Measurements from ENCODE around the gene RGCC.
"Not testable (repeated sequence)": the region's sequence is repeated elsewhere in the genome, so short reads cannot be mapped to it uniquely, and the experiment has no call there.

The RGCC gene, protein sequence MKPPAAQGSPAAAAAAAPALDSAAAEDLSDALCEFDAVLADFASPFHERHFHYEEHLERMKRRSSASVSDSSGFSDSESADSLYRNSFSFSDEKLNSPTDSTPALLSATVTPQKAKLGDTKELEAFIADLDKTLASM

DNA sequence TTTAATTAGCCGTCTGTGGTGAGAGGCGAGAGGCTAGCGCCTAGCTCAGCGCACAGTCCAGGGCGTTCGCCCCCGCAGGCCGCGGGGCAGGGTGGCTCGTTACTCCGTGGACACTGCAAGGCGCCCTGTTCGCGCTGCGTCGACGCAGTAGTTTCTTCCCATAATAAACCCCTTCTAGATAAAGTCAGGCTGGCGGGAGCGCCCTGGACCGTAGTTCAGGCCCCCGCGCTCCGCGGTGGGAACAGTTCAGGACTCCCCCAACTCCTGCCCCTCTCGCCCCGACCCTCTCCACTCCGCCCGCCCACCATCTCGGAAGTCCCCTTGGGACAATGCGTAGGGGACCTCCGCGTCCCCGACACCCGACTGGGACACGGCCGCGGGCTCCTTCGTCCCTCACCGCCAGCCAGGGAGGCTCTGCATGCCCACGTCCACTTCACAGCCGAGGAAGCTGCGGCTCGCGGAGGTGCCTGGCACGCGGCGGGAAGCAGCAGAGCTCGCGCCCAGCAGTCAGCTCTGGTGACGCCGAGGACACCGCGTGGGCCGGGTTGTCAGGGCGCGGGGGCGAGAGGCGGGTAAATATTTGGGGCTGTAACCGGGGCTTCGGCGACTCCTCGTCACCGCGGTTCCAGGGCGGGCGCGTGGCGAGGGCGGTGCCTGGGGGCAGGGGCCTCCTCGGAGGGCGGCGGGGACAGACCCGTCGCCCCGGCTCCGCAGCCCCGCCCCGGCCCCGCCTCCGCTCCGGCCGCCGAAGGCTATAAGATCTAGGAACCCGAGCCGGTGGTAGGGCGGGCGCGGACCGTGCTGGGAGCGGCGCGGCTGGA is at the start of gene RGCC:
TSS of gene RGCC (plus strand) at position 783 of the 821 bp plus-strand sequence. CDS start 158 bp downstream, outside the sequence.
- DNase-seq (ENCODE audit: low read depth, low spot score): no peak

GRCh38 chr13:41408121-41408520 is 49.2 kb upstream of the RGCC start:
- no peak for DNase-seq (ENCODE audit: low read depth, low spot score)

GRCh38 chr13:41408746-41409145 is 48.6 kb upstream of the RGCC start:
- DNase-seq (ENCODE audit: low read depth, low spot score): no peak

DNA sequence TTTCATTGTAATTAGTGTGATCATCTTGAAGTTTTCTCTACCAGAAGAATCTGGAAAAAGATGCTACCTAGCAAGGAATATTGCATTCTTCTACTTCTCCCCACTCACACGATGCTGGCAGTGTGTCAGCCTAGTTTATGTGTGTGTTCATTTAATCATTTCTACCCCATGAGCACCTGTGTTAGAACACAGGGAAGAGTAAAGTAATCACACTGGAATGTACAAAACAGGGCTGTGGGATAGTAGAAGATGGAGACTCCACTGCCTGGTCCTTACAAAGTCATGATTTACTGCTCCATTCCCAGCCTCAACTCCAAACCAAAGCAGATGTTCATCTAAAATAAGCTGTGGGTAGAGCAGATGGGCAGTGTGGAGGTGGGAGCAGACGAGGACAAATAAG is 47.7 kb upstream of the RGCC start:
- no peak for DNase-seq (ENCODE audit: low read depth, low spot score)

DNA sequence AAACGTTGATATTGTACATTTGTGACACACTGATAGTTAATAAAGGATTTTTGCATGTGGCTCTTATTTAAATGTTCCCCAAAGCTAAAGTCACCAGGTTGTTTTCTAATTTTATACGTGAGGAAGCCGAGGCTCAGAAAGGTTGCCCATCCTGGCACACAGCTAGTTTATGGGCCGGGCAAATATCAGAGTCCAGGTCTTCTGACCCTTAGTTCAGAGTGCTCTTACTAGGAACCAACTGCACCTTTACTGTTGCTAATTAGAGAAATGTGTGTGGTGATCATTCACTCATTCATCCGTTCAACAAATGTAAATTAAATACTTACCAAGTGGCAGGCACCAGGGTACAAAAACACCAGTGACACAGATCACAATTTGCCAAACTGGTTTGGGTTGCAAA is 46.3 kb upstream of the RGCC start:
- DNase-seq (ENCODE audit: low read depth, low spot score): no peak

- DNase-seq (ENCODE audit: low read depth, low spot score): peak; percentile 57
These were observed 45.8 kb upstream of the RGCC start for GRCh38 chr13:41411522-41411921.

DNA sequence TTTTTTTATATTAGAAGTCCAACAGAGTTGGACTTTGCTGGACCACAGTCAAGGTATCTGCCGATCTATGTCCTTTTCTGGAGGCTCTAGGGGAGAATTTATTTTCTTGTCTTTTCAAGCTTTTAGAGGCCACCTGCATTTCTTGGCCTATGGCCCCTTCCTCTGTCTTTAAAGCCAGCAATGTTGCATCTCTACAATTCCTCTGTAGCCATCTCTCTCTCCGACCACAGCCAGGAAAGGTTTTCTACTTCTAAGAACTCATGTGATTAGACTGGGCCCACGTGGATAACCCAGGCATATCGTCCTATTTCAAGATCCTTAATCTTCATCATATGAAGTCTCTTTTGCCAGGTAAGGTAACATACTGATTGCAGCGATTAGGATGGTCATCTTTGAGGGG is 43.5 kb upstream of the RGCC start:
- no peak for DNase-seq (ENCODE audit: low read depth, low spot score)

- DNase-seq (ENCODE audit: low read depth, low spot score): no peak
These were observed 41.1 kb upstream of the RGCC start for GRCh38 chr13:41416276-41416675.

GRCh38 chr13:41418027-41418426 is 39.3 kb upstream of the RGCC start:
- peak; percentile 47 for DNase-seq (ENCODE audit: low read depth, low spot score)

GRCh38 chr13:41418731-41419130 is 38.6 kb upstream of the RGCC start:
- DNase-seq (ENCODE audit: low read depth, low spot score): no peak

DNA sequence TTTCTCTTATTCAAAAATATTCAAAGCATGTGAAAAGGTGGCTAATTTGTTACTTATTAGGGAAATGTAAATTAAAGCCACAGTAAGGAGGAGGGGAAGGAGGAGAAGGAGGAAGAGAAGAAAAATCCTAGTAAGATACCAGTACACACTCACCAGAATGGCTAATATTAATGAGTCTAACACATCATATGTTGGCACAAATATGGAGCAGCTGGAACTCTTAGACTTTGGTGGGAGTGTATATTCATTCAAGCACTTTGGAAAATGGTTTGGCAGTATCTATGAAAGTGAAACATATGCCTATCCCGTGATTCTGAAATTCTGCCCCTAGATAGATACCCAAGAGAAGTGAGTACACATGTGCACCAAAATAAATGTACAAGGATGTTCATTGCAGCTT is 38.1 kb upstream of the RGCC start:
- DNase-seq (ENCODE audit: low read depth, low spot score): no peak

GRCh38 chr13:41420146-41420545 is 37.2 kb upstream of the RGCC start:
- DNase-seq (ENCODE audit: low read depth, low spot score): no peak

GRCh38 chr13:41421330-41421729 is 36.0 kb upstream of the RGCC start:
- not testable (repeated sequence) for DNase-seq (ENCODE audit: low read depth, low spot score)

DNA sequence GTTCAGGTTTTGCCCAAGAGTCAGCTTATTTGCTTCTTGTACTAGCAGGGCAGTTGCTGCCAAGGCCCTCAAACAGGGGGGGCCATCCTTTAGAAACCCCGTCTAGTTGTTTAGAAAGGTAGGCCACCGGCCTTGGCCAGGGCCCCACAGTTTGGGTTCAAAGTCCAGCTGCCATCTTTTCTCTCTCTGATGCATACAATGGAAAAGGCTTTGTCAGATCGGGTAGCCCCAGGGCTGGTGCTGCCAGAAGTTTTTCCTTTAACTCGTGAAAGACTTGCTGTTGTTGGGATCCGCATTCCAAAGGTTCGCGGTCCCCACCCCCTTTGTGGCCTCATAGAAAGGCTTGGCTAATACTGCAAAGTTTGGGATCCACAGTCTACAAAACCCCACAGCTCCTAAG is 35.4 kb upstream of the RGCC start:
- not testable (repeated sequence) for DNase-seq (ENCODE audit: low read depth, low spot score)

DNA sequence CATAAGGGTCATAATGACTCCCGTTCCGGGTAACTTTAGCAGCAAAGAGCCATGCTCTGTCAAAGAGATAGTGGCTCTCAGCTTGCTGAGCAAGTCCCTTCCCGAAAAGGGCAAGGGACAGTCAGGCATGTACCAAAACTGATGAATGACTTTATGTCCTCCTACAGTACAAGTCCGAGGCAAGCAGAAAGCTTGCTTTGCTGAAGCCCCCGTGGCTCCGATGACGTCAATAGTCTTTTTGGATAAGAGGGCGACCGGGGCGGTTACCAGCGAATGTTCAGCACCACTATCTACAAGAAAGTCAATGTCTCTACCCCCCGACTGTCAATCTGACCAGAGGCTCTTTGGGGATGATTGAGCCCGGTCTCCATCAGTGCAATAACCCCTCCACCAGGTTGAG is 34.1 kb upstream of the RGCC start:
- DNase-seq (ENCODE audit: low read depth, low spot score): not testable (repeated sequence)

DNA sequence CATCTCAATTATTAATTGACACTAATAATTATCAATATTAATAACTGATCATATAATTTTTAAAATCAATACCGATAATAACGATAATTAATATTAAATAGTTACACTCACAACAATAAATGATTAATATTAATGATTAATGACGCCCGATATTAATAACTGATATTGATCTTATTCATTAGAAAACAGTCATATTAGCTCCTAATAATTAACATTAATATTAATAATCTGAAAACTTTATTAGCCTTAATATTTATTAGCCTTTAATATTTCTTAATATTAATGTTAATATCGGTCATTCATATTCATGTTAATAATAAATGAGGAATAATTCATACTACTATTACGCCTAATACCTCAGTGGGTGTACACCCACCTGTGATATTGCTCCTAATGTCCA is 32.7 kb upstream of the RGCC start:
- DNase-seq (ENCODE audit: low read depth, low spot score): not testable (repeated sequence)

GRCh38 chr13:41426047-41426446 is 31.3 kb upstream of the RGCC start:
- DNase-seq (ENCODE audit: low read depth, low spot score): no peak

DNA sequence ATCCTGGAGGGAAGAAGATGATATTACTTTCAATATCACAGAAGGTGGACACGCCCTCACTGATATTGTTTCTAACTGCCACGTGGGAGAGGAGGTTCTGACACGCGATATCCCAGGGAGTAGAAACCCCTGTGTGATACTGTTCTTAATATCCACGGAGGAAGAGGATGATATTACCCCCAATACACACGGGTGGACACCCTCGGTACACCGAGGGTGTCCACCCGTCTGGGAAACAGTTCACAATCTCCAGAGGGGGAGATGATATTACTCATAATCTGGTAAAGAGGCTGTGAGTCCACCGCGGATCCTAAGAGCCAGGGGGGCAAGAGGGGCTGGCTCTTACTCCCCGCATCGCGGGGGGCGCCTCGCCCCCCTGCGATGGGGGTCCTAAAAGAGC is 29.7 kb upstream of the RGCC start:
- no peak for DNase-seq (ENCODE audit: low read depth, low spot score)

DNA sequence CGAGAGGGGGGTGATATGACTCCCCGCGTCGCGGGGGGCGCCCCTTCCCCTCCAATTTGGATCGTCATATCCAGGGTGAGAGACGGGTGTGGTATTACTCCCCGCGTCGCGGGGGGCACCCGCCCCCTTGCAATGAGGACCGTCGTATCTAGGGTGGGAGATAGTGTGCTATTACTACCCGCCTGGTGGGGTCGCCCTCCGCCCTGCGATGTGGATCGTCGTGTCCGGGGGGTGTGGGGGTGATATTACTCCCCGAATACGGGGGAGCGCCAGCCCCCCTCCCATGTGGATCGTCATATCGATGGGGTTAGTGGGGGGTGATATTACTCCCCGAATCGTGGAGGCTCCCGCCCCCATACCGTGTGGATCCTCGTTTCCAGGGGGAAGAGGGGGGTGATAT is 29.2 kb upstream of the RGCC start:
- no peak for DNase-seq (ENCODE audit: low read depth, low spot score)

- DNase-seq (ENCODE audit: low read depth, low spot score): not testable (repeated sequence)
These were observed 23.3 kb upstream of the RGCC start for GRCh38 chr13:41434030-41434429.

DNA sequence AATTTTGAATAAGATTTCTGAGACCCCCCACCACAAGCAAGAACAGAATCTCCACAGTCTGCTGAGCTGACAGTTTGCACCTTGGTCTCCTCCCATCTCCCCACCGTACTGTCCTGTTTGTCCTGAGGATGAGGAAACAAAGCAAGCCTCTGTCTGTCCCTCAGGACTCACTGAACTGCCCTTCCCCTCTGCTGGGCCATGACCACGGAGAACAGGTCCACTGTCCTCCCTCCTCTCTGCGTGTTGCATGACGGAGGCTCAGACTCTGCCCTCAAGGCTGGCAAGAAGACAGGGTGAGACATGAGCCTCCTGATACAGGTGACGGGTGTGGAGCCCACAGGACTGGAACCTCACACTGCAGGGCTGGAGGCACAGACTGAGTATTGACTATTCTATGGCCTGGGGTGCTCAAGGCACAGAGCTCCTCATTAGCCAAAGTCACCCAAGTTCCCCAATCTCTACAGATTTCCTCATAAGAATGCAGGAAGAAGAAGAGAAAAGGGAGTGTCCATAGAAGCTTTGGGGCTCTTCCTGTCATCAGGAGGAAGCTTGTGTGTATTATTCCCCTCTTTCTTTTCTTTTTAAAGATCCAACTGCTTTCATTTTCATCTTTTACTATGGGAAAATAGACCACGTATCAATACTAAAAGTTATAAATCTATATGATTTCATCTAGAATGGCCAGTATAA is 22.4 kb upstream of the RGCC start:
- no peak for DNase-seq (ENCODE audit: low read depth, low spot score)

GRCh38 chr13:41443969-41444368 is 13.4 kb upstream of the RGCC start:
- no peak for DNase-seq (ENCODE audit: low read depth, low spot score)

DNA sequence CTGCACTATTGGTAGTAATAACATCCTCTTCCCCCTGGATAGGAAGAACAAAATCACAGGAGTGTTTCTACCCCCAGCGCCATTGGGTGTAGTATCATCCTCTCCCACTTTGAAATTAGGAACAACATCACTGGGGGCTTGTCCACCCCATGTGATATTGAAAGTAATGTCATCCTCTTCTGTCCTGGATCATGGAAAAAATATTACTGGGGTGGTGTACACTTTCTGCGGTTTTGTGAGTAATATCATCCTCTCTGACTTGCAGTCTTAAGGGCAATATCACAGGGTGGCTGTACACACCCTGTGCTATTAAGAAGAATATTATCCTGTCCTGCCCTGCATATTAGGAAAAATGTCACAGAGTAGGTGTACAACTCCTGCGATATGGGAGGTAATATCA is 4.9 kb upstream of the RGCC start:
- DNase-seq (ENCODE audit: low read depth, low spot score): no peak

Data from smooth muscle cell of the brain vasculature (primary cell).